HCT116 (cell line): Measurements from ENCODE around the gene ZNF479. TPM values are rescaled to one million over a fixed set of nuclear protein-coding genes. Genes with fewer than 3 reads are reported as not detected.

Experiments used
- ATAC-seq: fragments of 200-7000 bp; cut with Tn5 transposase; 2 replicates; pipeline ENCODE4 v1.9.1; 2020; ENCODE audit warnings: mild to moderate bottlenecking, moderate library complexity
- BruUV-seq: library from RNA; stranded (reverse); fragments of 400-500 nt; replicated peaks from 2 replicates; lab custom pipeline; 2021; lab: Mats Ljungman, UMichigan
- CTCF ChIA-PET: fragments of 300-600 bp; sonication (Branson Sonifier 250); formaldehyde crosslinking; loops from one replicate; lab custom pipeline; 2021; ENCODE audit warnings: antibody characterized with exemption; lab: Charles Lee
- POLR2A ChIA-PET: fragments of 300-600, 350-600 bp; sonication (Branson Sonifier 250); formaldehyde crosslinking; loops from one replicate; lab custom pipeline; 2021; ENCODE audit warnings: antibody characterized with exemption; lab: Charles Lee
- RAD21 ChIA-PET, 2 experiments: fragments of 300-600 bp; sonication (Branson Sonifier 250); formaldehyde crosslinking; loops; one replicate each; lab custom pipeline; 2023; ENCODE audit warnings: low total read pairs in 2 of 2; ENCODE audit not compliant: uncharacterized antibody in 2 of 2, unreplicated experiment in 2 of 2, low non-redundant PET in 1 of 2; lab: Charles Lee
- DNase-seq: peaks from one replicate; pipeline ENCODE4 v3.0.0-alpha.2; 2010; ENCODE audit warnings: low read depth, low spot score
- H2AFZ ChIP-seq: fragments of 200-600 bp; shearing (Covaris generic), sonication (generic); 2 replicates; pipeline ENCODE4 v1.6.1; 2017; ENCODE audit warnings: low read depth, mixed run types, mixed read lengths, antibody characterized with exemption, low read length; ENCODE audit not compliant: poor library complexity, severe bottlenecking
- H3K27ac ChIP-seq: 2 replicates; pipeline ENCODE4 v1.5.1; 2012; ENCODE audit warnings: low read depth, low read length
- H3K27me3 ChIP-seq: fragments of 200-600 bp; sonication (generic); 2 replicates; pipeline ENCODE4 v1.6.1; 2016; ENCODE audit warnings: mixed run types, low read length, mixed read lengths; ENCODE audit not compliant: insufficient read depth
- H3K36me3 ChIP-seq, 2 experiments: fragments of 200-500 bp in 1 of 2; fragments of 200-600 bp in 1 of 2; sonication (Bioruptor generic) in 1 of 2; sonication (generic) in 1 of 2; 2 replicates each; pipeline versions ENCODE4 v1.5.1 to v1.6.1; 2014 to 2016; ENCODE audit warnings: low read length in 2 of 2, inconsistent platforms in 1 of 2, mixed read lengths in 1 of 2, mixed run types in 1 of 2; ENCODE audit not compliant: insufficient read depth in 2 of 2, control insufficient read depth in 1 of 2
- H3K4me1 ChIP-seq, 2 experiments: fragments of 200-600 bp in 1 of 2; sonication (generic) in 1 of 2; 2 replicates each; pipeline versions ENCODE4 v1.5.1 to v1.6.1; 2012 to 2017; ENCODE audit warnings: low read length in 2 of 2, inconsistent platforms in 1 of 2, mild to moderate bottlenecking in 1 of 2, mixed read lengths in 1 of 2, mixed run types in 1 of 2, moderate library complexity in 1 of 2; ENCODE audit not compliant: insufficient read depth in 2 of 2, control insufficient read depth in 1 of 2
- H3K4me2 ChIP-seq: fragments of 200-600 bp; sonication (generic); 2 replicates; pipeline ENCODE4 v1.6.1; 2017; ENCODE audit warnings: mixed run types, low read length, mixed read lengths
- H3K4me3 ChIP-seq, 2 experiments: fragments of 200-600 bp in 1 of 2; sonication (generic) in 1 of 2; replicated peaks in 1 of 2; 2 replicates each; pipeline ENCODE4 v1.5.1; 2011 to 2016; ENCODE audit warnings: low read length in 2 of 2, control low read depth in 1 of 2, low read depth in 1 of 2, mild to moderate bottlenecking in 1 of 2, mixed read lengths in 1 of 2, mixed run types in 1 of 2
- H3K79me2 ChIP-seq: fragments of 200-600 bp; sonication (generic); 2 replicates; pipeline ENCODE4 v1.6.1; 2017; ENCODE audit warnings: mild to moderate bottlenecking, mixed run types, low read length, moderate library complexity, mixed read lengths; ENCODE audit not compliant: insufficient read depth
- H3K9ac ChIP-seq: fragments of 200-600 bp; sonication (generic); 2 replicates; pipeline ENCODE4 v1.6.1; 2016; ENCODE audit warnings: low read length, mixed read lengths
- H3K9me2 ChIP-seq: fragments of 200-600 bp; sonication (generic), shearing (Covaris generic); 2 replicates; pipeline ENCODE4 v1.6.1; 2017; ENCODE audit warnings: mixed run types, mild to moderate bottlenecking, moderate library complexity; ENCODE audit not compliant: insufficient read depth
- H3K9me3 ChIP-seq, 2 experiments: fragments of 200-500 bp in 1 of 2; fragments of 200-600 bp in 1 of 2; sonication (Bioruptor generic) in 1 of 2; sonication (generic) in 1 of 2; 2 replicates each; pipeline ENCODE4 v1.6.1; 2014 to 2017; ENCODE audit warnings: low read length in 2 of 2, mixed read lengths in 2 of 2, inconsistent platforms in 1 of 2, low read depth in 1 of 2, mild to moderate bottlenecking in 1 of 2, mixed run types in 1 of 2, moderate library complexity in 1 of 2; ENCODE audit not compliant: control insufficient read depth in 1 of 2, insufficient read depth in 1 of 2
- H4K20me1 ChIP-seq: fragments of 200-600 bp; sonication (generic), shearing (Covaris generic); 2 replicates; pipeline ENCODE4 v1.6.1; 2017; ENCODE audit warnings: mixed run types, mild to moderate bottlenecking, moderate library complexity; ENCODE audit not compliant: insufficient read depth
- CEBPB ChIP-seq: IDR thresholded peaks from 2 replicates; pipeline ENCODE4 v1.6.1; 2012; ENCODE audit warnings: low read depth
- EGR1 ChIP-seq: IDR thresholded peaks from 2 replicates; pipeline ENCODE4 v1.6.1; 2012; ENCODE audit warnings: low read depth
- ELF1 ChIP-seq: IDR thresholded peaks from 2 replicates; pipeline ENCODE4 v1.6.1; 2012; ENCODE audit warnings: low read depth, borderline replicate concordance
- EZH2 ChIP-seq: fragments of 200-600 bp; sonication (generic); IDR thresholded peaks from 2 replicates; pipeline ENCODE4 v1.6.1; 2017; ENCODE audit warnings: antibody characterized with exemption, mixed run types
- EZH2phosphoT487 ChIP-seq: fragments of 200-600 bp; IDR thresholded peaks from 2 replicates; pipeline ENCODE4 v1.6.1; 2018; ENCODE audit warnings: antibody characterized with exemption, borderline replicate concordance
- JUND ChIP-seq: IDR thresholded peaks from 2 replicates; pipeline ENCODE4 v1.6.1; 2012
- MAX ChIP-seq: IDR thresholded peaks from 2 replicates; pipeline ENCODE4 v1.6.1; 2012
- POLR2A ChIP-seq: IDR thresholded peaks from 2 replicates; pipeline ENCODE4 v1.7.0; 2011; ENCODE audit warnings: borderline replicate concordance; ENCODE audit not compliant: insufficient read depth, insufficient read length; ENCODE audit errors: extremely low read depth
- REST ChIP-seq: IDR thresholded peaks from 2 replicates; pipeline ENCODE4 v1.6.1; 2012; ENCODE audit warnings: low read depth
- SIN3A ChIP-seq: IDR thresholded peaks from 2 replicates; pipeline ENCODE4 v1.6.1; 2012; ENCODE audit warnings: low read depth
- SRF ChIP-seq: IDR thresholded peaks from 2 replicates; pipeline ENCODE4 v1.6.1; 2012; ENCODE audit warnings: low read depth
- TCF7L2 ChIP-seq: IDR thresholded peaks from 2 replicates; pipeline ENCODE4 v1.7.0; 2011; ENCODE audit warnings: borderline replicate concordance, inconsistent platforms; ENCODE audit not compliant: insufficient read depth, insufficient read length; ENCODE audit errors: extremely low read depth
- YY1 ChIP-seq: IDR thresholded peaks from 2 replicates; pipeline ENCODE4 v1.6.1; 2011; ENCODE audit warnings: low read length, low read depth, moderate library complexity, mild to moderate bottlenecking; ENCODE audit not compliant: insufficient replicate concordance; ENCODE audit errors: extremely low read depth
- intact Hi-C: fragments of 100-400 bp; cut with micrococcal nuclease; formaldehyde crosslinking; loops from 2 replicates; pipeline ENCODE4 v1.10.0; 2022
- total RNA-seq: library from RNA; stranded (reverse); gene quantifications from one replicate; pipeline ENCODE4 v1.2.1, GENCODE V29; 2021; ENCODE audit not compliant: unreplicated experiment
- TF ChIP-seq, protein P1 (sequence below), 3 experiments: fragments of 200-600 bp in 1 of 3; sonication (generic) in 1 of 3; IDR thresholded peaks in 2 of 3; conservative IDR thresholded peaks in 1 of 3; 2 replicates each; pipeline ENCODE4 v1.5.1; 2012 to 2017; ENCODE audit warnings: low read depth in 2 of 3, low read length in 2 of 3, antibody characterized with exemption in 1 of 3, borderline replicate concordance in 1 of 3, control low read depth in 1 of 3, mild to moderate bottlenecking in 1 of 3, mixed read lengths in 1 of 3, mixed run types in 1 of 3, moderate library complexity in 1 of 3; ENCODE audit not compliant: insufficient read depth in 1 of 3
- TF ChIP-seq, protein P2 (sequence below): IDR thresholded peaks from 2 replicates; pipeline ENCODE4 v1.6.1; 2011; ENCODE audit warnings: mild to moderate bottlenecking, low read length, moderate library complexity; ENCODE audit not compliant: insufficient replicate concordance; ENCODE audit errors: extremely low read depth

The ZNF479 gene
- total RNA-seq, 1 experiment from 2014 or later, result not detected

GRCh38 chr7:57181281-57181680 lies 49.0 kb upstream of the ZNF479 start:
- no peaks in the 10 kb centered on the region for H3K36me3 ChIP-seq
- TF ChIP-seq JUND (no peak), EZH2 (no peak), CEBPB (no peak), POLR2A (no peak), EGR1 (no peak), TCF7L2 (no peak), REST (no peak), SRF (no peak), YY1 (no peak), SIN3A (no peak), ELF1 (no peak), MAX (no peak), EZH2phosphoT487 (no peak)
- TF ChIP-seq, protein P1, sequence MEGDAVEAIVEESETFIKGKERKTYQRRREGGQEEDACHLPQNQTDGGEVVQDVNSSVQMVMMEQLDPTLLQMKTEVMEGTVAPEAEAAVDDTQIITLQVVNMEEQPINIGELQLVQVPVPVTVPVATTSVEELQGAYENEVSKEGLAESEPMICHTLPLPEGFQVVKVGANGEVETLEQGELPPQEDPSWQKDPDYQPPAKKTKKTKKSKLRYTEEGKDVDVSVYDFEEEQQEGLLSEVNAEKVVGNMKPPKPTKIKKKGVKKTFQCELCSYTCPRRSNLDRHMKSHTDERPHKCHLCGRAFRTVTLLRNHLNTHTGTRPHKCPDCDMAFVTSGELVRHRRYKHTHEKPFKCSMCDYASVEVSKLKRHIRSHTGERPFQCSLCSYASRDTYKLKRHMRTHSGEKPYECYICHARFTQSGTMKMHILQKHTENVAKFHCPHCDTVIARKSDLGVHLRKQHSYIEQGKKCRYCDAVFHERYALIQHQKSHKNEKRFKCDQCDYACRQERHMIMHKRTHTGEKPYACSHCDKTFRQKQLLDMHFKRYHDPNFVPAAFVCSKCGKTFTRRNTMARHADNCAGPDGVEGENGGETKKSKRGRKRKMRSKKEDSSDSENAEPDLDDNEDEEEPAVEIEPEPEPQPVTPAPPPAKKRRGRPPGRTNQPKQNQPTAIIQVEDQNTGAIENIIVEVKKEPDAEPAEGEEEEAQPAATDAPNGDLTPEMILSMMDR (IDR thresholded peaks at IDR 0.05 in 2 of 3, conservative IDR thresholded peaks at IDR 0.05 in 1 of 3; ENCODE audit: borderline replicate concordance in 1 of 3, insufficient read depth in 1 of 3, low read depth in 2 of 3, low read length in 2 of 3), result no peak
- TF ChIP-seq, protein P2, sequence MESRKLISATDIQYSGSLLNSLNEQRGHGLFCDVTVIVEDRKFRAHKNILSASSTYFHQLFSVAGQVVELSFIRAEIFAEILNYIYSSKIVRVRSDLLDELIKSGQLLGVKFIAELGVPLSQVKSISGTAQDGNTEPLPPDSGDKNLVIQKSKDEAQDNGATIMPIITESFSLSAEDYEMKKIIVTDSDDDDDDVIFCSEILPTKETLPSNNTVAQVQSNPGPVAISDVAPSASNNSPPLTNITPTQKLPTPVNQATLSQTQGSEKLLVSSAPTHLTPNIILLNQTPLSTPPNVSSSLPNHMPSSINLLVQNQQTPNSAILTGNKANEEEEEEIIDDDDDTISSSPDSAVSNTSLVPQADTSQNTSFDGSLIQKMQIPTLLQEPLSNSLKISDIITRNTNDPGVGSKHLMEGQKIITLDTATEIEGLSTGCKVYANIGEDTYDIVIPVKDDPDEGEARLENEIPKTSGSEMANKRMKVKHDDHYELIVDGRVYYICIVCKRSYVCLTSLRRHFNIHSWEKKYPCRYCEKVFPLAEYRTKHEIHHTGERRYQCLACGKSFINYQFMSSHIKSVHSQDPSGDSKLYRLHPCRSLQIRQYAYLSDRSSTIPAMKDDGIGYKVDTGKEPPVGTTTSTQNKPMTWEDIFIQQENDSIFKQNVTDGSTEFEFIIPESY, result no peak
- TF ChIP-seq, all 23 proteins: peak for 0
- no peak for ATAC-seq
- ChIA-PET CTCF (no interaction called here), RAD21 (no interaction called here), POLR2A (no interaction called here)
- BruUV-seq, result no TSS peak
- H3K9ac ChIP-seq, result no peak overlapping the region
- H3K27ac ChIP-seq, result no peak overlapping the region
- no peaks in the 10 kb centered on the region for H3K9me2 ChIP-seq
- H4K20me1 ChIP-seq, result no peaks in the 10 kb centered on the region
- DNase-seq, result no peak
- H3K27me3 ChIP-seq, result no peaks in the 10 kb centered on the region
- intact Hi-C loops, result no loop called here
- H3K4me2 ChIP-seq, result no peak overlapping the region
- H3K4me1 ChIP-seq, result no peaks in the 10 kb centered on the region
- H3K9me3 ChIP-seq, result peaks cover 3 to 8% of the 10 kb centered on the region in 2 experiments; a peak in 2 of 4 replicates
- H3K4me3 ChIP-seq, result no peak overlapping the region
- H2AFZ ChIP-seq, result no peak overlapping the region
- no peaks in the 10 kb centered on the region for H3K79me2 ChIP-seq
